Measurements from ENCODE around the gene ARL5B.
"Not testable (repeated sequence)": the region's sequence is repeated elsewhere in the genome, so short reads cannot be mapped to it uniquely, and the experiment has no call there.

The ARL5B gene

DNA sequence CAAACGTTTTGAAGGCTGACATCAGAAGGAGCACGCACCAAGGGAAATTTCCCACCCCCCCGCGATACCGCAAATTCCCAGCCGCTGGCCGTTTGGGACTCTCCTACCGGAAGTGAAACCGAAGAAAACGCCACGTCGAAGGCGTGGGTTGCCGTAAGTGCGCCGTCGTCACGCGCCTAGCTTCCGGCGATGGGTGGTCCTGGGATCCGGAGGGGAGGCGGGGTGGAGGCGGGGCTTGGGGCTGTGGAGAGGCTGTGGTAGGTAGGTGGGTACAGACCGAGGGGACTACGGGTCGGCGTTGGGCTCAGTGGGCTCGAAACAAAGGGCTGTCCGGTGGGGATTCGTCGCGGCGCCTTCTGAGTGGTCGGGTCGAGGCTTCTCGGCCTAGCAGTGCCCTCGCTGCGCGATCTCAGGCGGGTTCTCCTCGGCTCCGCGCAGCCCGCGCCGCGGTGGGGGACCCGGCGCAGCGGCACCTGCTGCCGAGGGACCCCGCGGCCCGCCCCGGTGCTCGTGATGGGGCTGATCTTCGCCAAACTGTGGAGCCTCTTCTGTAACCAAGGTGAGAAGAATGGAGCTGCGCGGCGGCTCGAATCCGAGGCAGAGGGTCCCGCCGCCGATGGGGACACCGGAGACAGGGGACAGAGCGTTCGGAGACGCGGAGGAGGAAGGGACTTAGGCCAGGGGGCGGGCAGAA lies at the start of gene ARL5B:
Gene ARL5B (plus strand): TSS at position 307 of the 694 bp plus-strand sequence. CDS start 207 bp downstream, at position 514.
- peak; percentile 99 for DNase-seq

DNA sequence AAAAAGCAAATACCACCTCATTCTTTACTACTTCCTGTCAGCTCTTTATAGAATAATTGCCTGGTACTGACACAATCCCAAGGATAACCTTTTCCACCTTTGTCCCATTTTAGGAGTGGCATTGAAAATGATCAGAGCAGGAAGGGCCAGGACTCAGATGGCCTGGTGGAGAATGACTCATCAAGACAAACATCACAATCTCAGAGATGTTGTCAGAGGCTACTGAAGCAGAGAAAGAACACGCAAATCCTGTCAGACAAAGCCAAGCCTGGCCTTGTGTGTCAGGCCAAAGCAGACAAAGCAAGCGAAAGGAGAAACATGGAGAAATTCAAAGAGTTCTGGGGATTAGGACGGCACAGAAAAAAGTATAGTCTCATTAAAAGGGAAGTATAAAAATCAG lies 48.7 kb upstream of the ARL5B start:
- DNase-seq: peak; percentile 83

GRCh38 chr10:18611168-18611567 lies 48.1 kb upstream of the ARL5B start:
- DNase-seq: no peak

- DNase-seq: no peak
Observed at GRCh38 chr10:18615618-18616017, 43.6 kb upstream of the ARL5B start.

GRCh38 chr10:18616337-18616736 lies 42.9 kb upstream of the ARL5B start:
- no peak for DNase-seq

DNA sequence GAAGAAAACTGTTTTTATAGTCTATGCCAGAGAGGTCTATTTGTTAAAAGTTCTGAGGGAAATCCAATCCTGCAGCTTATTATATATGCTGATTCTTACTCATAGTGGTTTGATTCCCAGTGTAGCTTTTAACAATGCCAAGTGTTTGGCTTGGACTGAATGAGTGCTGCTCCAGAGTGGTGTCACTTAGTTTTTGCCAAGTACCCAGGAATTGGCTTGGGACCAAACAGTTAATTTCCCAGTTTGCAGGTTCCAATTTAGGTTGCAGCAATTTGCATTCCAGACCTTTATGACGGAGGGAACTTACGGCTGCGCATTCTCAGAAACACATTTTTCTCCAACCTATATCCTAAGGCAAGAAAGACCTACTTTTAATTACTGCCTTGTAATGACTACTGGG lies 40.2 kb upstream of the ARL5B start:
- DNase-seq: no peak

DNA sequence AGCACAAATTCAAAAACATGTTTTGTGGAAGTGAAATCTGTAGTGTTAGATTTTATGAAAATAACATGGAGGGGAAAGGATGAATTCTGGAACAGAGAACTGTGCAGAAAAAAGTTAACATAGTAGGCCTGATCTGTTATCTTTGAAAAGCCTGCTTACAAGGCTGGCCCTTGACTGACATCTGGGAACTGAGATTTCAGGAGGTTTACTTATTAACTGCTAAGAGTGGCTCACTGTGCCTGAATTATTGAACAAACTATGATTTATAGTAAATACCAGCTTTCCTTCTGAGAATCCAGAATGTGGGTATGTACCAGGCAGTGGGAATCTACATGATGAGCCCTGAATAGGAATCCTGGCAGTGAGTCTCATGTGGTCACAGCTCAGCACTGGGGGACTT lies 38.4 kb upstream of the ARL5B start:
- DNase-seq: no peak

DNA sequence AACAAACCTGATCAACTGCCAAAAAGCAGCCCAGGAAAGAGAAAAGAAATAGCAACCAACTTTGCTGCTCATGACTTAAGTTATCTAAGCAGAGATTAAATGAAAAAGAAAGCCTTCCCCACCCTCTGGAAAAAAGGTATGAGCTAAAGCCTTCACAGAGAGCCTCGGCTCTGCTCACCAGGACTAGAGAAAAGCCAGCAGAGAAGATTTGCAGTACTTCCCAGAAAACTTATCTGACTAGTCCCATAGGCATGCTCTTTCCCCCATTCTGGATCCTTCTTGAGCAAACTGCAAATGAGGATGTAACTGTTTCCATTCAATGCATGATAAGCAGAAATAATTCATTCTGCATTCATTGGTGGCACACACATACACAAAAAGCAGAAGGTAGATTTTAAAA lies 35.6 kb upstream of the ARL5B start:
- not testable (repeated sequence) for DNase-seq

- no peak for DNase-seq
Observed at GRCh38 chr10:18625886-18626285, 33.3 kb upstream of the ARL5B start.

DNA sequence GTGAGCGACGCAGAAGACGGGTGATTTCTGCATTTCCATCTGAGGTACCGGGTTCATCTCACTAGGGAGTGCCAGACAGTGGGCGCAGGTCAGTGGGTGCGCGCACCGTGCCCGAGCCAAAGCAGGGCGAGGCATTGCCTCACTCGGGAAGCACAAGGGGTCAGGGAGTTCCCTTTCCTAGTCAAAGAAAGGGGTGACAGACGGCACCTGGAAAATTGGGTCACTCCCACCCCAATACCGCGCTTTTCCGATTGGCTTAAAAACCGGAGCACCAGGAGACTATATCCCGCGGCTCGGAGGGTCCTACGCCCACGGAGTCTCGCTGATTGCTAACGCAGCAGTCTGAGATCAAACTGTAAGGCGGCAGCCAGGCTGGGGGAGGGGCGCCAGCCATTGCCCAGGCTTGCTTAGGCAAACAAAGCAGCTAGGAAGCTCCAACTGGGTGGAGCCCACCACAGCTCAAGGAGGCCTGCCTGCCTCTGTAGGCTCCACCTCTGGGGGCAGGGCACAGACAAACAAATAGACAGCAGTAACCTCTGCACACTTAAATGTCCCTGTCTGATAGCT lies 31.7 kb upstream of the ARL5B start:
- peak; percentile 93 for DNase-seq

DNA sequence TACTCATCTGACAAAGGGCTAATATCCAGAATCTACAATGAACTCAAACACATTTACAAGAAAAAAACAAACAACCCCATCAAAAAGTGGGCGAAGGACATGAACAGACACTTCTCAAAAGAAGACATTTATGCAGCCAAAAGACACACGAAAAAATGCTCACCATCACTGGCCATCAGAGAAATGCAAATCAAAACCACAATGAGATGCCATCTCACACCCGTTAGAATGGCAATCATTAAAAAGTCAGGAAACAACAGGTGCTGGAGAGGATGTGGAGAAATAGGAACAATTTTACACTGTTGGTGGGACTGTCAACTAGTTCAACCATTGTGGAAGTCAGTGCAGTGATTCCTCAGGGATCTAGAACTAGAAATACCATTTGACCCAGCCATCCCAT lies 26.7 kb upstream of the ARL5B start:
- DNase-seq: not testable (repeated sequence)

GRCh38 chr10:18635995-18636394 lies 23.2 kb upstream of the ARL5B start:
- DNase-seq: no peak

DNA sequence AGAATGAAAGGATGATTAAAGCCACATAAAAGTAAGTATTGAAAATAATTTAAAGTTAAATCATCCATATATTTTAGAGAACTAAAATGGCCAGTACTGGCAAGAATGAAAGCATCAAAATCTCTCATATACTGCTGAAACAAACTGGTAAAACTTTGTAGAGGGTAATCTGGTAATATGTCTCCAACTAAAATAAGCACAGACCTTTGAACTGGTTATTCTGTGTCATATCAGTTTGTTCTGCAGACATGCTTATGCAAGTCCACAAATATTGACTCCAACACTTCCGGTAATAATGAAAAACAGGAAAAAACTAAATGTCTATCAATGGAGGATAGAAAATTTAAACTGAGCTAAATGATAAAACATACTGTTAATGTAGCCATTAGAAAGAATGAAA lies 21.8 kb upstream of the ARL5B start:
- not testable (repeated sequence) for DNase-seq

- not testable (repeated sequence) for DNase-seq
Observed at GRCh38 chr10:18639719-18640118, 19.5 kb upstream of the ARL5B start.

DNA sequence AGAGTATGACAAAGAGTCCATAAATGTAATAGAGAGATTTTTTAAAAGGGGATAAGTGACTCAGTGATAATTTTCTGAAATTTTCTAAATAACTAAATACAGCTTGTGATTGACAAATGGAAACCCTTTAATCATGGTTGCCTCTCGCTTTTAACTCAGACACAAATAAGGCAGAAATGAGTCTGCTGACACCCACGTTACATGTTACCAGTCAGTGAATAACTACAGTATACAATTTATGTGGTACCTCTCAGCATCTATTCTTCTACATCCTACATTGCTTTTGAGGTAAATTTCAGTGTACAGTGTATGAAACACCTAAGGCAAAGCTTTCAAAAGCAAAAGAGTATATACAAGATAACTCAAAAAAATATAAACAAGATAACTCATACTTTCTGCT lies 12.1 kb upstream of the ARL5B start:
- no peak for DNase-seq

DNA sequence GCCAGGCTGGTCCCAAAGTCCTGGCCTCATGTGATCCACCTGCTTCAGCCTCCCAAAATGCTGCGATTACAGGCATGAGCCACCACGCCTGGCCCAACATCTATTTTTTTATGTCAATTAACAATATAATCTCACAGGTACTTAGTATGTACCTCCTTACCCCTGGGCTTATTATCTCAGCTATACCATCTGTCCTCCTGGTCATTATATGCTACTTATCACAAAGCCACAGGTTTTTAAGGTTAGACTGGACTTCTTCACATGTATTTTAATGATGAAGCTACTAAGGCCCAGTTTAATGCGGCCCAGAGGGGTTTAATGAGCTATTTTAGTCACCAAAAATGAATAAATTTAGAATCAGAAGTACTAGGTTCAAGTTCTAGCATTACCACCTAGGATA lies 11.3 kb upstream of the ARL5B start:
- no peak for DNase-seq

DNA sequence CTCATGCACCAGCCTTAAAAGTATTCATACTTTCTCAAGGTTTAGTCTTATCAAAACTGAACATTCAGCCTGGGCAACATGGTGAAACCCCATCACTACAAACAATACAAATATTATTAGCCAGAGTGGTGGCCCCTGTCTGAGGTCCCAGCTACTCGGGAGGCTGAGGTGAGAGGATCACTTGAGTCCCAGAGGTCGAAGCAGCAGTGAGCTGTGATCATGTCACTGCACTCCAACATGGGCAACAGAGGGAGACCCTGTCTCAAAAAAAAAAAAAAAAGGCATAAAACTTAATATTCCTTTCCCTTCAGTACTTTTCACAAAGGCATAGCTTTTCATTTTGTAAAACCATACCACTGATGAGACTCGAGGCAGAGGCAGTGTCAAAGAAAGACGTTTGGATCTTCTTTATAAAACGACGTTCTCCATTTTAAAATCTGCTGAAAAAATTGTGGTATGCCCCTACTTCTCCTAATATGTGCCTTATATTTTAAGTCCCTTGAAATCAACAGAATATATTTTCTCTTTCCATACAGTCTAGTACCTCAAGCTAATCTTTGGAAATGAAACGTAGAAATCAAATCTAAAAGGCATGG lies 9.8 kb upstream of the ARL5B start:
- DNase-seq: no peak

DNA sequence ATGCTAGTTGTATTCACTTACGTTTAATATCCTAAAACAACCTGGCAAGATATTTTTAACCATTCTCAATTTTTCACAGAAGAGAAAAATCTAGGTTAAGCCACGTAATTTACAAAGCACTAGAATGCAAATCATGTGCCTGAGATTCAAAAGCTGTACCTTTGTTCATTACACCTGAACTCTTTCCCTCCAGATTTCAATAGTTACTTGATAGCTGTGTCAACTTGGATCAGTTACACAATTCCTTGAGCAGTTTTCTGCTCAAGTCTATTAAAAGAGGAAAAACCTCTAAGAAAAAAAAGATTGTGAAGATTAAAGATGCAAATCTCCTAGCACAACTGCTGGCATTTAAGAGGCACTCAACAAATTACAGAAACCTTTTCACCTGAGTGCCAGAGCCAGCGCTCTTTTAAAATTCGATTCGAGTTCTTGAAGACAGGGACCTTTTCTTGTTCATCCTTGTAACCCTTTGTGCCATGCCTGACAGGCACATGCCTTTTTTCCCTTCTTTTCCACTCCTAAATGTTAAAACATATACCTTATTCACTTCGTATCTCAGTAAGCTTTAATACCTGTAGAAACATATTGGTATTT lies 8.7 kb upstream of the ARL5B start:
- no peak for DNase-seq

DNA sequence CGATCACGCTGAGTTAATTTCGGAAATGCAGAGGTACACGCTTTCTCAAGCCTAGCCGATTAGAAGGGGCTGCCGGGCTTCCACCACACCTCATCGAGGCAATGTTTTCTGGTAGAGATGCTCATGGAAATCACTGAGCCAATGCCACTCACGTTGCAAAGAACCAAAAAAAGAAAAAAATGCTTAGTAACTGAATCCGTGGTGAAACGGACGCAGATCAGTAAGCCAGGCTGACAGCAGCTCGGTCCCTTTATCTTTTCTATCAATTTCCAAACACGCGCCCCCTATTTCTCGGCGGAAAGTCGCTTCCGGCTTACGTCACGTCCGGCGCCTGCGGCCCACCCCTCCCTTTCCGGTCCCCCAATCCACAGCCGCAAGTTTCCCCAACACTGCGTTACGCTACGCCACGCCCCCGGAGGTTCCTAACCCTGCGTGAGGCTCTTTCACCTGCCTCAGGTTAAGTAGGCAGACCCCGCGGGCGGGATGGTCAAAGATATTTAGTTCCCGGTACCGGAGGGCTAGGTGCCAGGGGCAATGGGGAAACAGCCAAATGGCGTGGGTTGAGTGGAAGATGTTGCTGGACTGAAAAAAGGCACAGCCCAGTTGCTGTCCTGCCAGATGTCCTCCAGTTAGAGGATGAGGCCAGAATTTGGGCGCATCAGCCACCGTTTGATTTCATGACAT lies 7.8 kb upstream of the ARL5B start, which contains the start of gene NSUN6:
Gene NSUN6 (minus strand): TSS at position 264 of the 684 bp plus-strand sequence. CDS start 384 bp downstream, outside the sequence.
- DNase-seq: peak; percentile 89

DNA sequence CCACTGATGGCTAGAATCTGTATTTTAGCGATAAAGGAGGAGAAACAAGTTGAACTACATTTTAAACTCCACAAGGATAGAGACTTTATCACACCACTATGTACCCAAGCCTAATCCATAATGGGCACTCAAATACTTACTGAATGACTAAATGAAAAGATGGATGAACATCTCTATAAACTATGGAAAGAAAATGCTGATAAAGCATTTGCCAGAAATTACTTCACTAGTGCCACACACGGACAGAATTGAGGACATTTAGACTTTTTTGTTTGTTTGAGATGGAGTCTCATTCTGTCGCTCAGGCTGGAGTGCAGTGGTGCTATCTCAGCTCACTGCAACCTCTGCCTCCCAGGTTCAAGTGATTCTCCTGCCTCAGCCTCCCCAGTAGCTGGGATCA lies 6.1 kb upstream of the ARL5B start:
- no peak for DNase-seq

DNA sequence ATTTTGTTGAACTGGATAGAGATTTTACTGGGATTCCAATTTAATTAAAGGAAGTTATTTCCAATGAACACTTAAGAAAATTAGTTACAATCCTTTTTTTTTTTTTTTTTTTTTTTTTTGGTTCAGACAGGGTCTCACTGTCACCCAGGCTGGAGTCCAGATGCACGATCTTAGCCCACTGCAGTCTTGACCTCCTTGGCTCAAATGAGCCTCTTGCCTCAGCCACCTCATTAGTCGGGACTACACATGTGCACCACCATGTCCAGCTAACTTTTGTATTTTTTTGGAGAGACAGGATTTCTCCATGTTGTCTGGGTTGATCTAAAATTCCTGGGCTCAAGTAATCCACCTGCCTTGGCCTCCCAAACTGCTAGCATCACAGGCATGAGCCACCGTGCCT lies 2.5 kb upstream of the ARL5B start:
- no peak for DNase-seq

GRCh38 chr10:18658271-18659124 lies 733 bp upstream of the ARL5B start:
- DNase-seq: no peak

All from islet precursor cell (in vitro differentiated cells).